Ascending aorta (tissue), 2 donors: Measurements from ENCODE around the gene NUDT14. TPM values are rescaled to one million over a fixed set of nuclear protein-coding genes. Genes with fewer than 3 reads are reported as not detected.

Source experiments
- DNase-seq, 2 donors: peaks; one replicate each; pipeline ENCODE4 v3.0.0-alpha.2; 2019; ENCODE audit warnings: low spot score in 2 of 2
- H3K27ac ChIP-seq, 2 donors: fragments of 200-600 bp; sonication (generic); one replicate each; pipeline ENCODE4 v1.5.1; 2016 to 2017; ENCODE audit warnings: mild to moderate bottlenecking in 1 of 2
- H3K27me3 ChIP-seq: fragments of 200-600 bp; sonication (generic); one replicate; pipeline ENCODE4 v1.5.1; 2017
- H3K36me3 ChIP-seq, 2 donors: fragments of 200-600 bp; sonication (generic); one replicate each; pipeline ENCODE4 v1.5.1; 2016
- H3K4me1 ChIP-seq, 2 donors: fragments of 200-600 bp; sonication (generic); one replicate each; pipeline ENCODE4 v1.5.1; 2016 to 2017; ENCODE audit warnings: mild to moderate bottlenecking in 1 of 2
- H3K4me3 ChIP-seq, 2 donors: fragments of 200-600 bp; sonication (generic); one replicate each; pipeline ENCODE4 v1.5.1; 2016 to 2017; ENCODE audit warnings: mild to moderate bottlenecking in 1 of 2
- H3K9me3 ChIP-seq, 2 donors: fragments of 200-600 bp; sonication (generic); one replicate each; pipeline ENCODE4 v1.5.1; 2016
- CTCF ChIP-seq, 3 experiments: fragments of 200-600 bp in 2 of 3; fragments of 450-650 bp in 1 of 3; sonication (generic) in 2 of 3; IDR thresholded peaks; one replicate each; pipeline ENCODE4 v1.5.1; 2016 to 2019; ENCODE audit warnings: antibody characterized with exemption in 3 of 3, mild to moderate bottlenecking in 1 of 3, moderate library complexity in 1 of 3
- intact Hi-C: fragments of 100-400 bp; cut with DNase I; formaldehyde crosslinking; loops from one replicate; pipeline ENCODE4 v1.15.1; 2023
- total RNA-seq: library from RNA; depleted of rRNA; stranded (reverse); fragments of >200 nt; gene quantifications from one replicate; pipeline ENCODE4 v1.1.0, GENCODE V29; 2016

The NUDT14 gene
- total RNA-seq, 1 donor from 2014 or later, result 1.5 TPM

- peak overlapping the region; percentile 12 to 35 for H3K4me3 ChIP-seq
Measured at GRCh38 chr14:105196265-105196960, 15.3 kb upstream of the NUDT14 start.

GRCh38 chr14:105195522-105196264, 14.6 kb upstream of the NUDT14 start:
- Histone ChIP-seq H3K4me1 (peaks cover 0 to 11% of the 10 kb centered on the region in 2 donors), H3K4me3 (no peak overlapping the region), H3K9me3 (no peaks in the 10 kb centered on the region), H3K27ac (no peak overlapping the region), H3K36me3 (no peaks in the 10 kb centered on the region), H3K27me3 (peaks cover 8% of the 10 kb centered on the region)
- TF ChIP-seq CTCF (IDR thresholded peaks at IDR 0.05), result no peak
- intact Hi-C loops, result no loop called here
- no peak for DNase-seq

More at GRCh38 chr14:105196265-105196960, 15.3 kb upstream of the NUDT14 start:
- Histone ChIP-seq H3K9me3 (no peaks in the 10 kb centered on the region), H3K36me3 (no peaks in the 10 kb centered on the region), H3K27me3 (peaks cover 8% of the 10 kb centered on the region), H3K27ac (no peak overlapping the region), H3K4me1 (peaks cover 0 to 11% of the 10 kb centered on the region in 2 donors)
- intact Hi-C loops, result no loop called here
- TF ChIP-seq CTCF (IDR thresholded peaks at IDR 0.05), result no peak
- DNase-seq, result no peak

GRCh38 chr14:105195051-105195450, 13.9 kb upstream of the NUDT14 start:
- H3K4me3 ChIP-seq, result no peak overlapping the region
- no peaks in the 10 kb centered on the region for H3K36me3 ChIP-seq
- H3K27ac ChIP-seq, result no peak overlapping the region
- no peak for DNase-seq
- peaks cover 8% of the 10 kb centered on the region for H3K27me3 ChIP-seq
- no peak for TF ChIP-seq CTCF (IDR thresholded peaks at IDR 0.05)
- H3K9me3 ChIP-seq, result no peaks in the 10 kb centered on the region
- intact Hi-C loops, result no loop called here
- peaks cover 0 to 11% of the 10 kb centered on the region in 2 donors for H3K4me1 ChIP-seq

- H3K27me3 ChIP-seq, result peaks cover under 1% of the 10 kb centered on the region
- no peak for TF ChIP-seq CTCF (IDR thresholded peaks at IDR 0.05)
Measured at GRCh38 chr14:105193916-105194782, 13.0 kb upstream of the NUDT14 start.

GRCh38 chr14:105192866-105193731, 12.0 kb upstream of the NUDT14 start:
- Histone ChIP-seq H3K9me3 (peaks cover 0 to 3% of the 10 kb centered on the region in 2 donors), H3K36me3 (no peaks in the 10 kb centered on the region), H3K4me1 (peaks cover 0 to 11% of the 10 kb centered on the region in 2 donors), H3K27me3 (no peaks in the 10 kb centered on the region), H3K27ac (no peak overlapping the region), H3K4me3 (no peak overlapping the region)
- intact Hi-C loops, result no loop called here
- DNase-seq, result no peak
- no peak for TF ChIP-seq CTCF (IDR thresholded peaks at IDR 0.05)

More at GRCh38 chr14:105193916-105194782, 13.0 kb upstream of the NUDT14 start:
- H3K36me3 ChIP-seq, result no peaks in the 10 kb centered on the region
- no peak overlapping the region for H3K4me3 ChIP-seq
- peaks cover 0 to 11% of the 10 kb centered on the region in 2 donors for H3K4me1 ChIP-seq
- no peak for DNase-seq
- intact Hi-C loops, result no loop called here
- H3K27ac ChIP-seq, result no peak overlapping the region
- H3K9me3 ChIP-seq, result no peaks in the 10 kb centered on the region
